Neuron (in vitro differentiated cells): ENCODE measurements around the gene CDH4.

Experiments
- H2AFZ ChIP-seq: one replicate; pipeline ENCODE4 v1.6.1; 2013; ENCODE audit warnings: low read depth, mild to moderate bottlenecking, inconsistent platforms, low read length, moderate library complexity
- H3K27me3 ChIP-seq: one replicate; pipeline ENCODE4 v1.6.1; 2013; ENCODE audit warnings: low read length; ENCODE audit not compliant: insufficient read depth
- H3K36me3 ChIP-seq: one replicate; pipeline ENCODE4 v1.6.1; 2013; ENCODE audit warnings: low read length; ENCODE audit not compliant: insufficient read depth
- H3K4me1 ChIP-seq: one replicate; pipeline ENCODE4 v1.6.1; 2013; ENCODE audit warnings: low read length; ENCODE audit not compliant: insufficient read depth
- H3K4me3 ChIP-seq: 2 replicates; pipeline ENCODE4 v1.5.1; 2013; ENCODE audit warnings: mild to moderate bottlenecking, low read length, moderate library complexity
- H3K9me3 ChIP-seq: one replicate; pipeline ENCODE4 v1.6.1; 2013; ENCODE audit warnings: low read length

Gene CDH4

DNA sequence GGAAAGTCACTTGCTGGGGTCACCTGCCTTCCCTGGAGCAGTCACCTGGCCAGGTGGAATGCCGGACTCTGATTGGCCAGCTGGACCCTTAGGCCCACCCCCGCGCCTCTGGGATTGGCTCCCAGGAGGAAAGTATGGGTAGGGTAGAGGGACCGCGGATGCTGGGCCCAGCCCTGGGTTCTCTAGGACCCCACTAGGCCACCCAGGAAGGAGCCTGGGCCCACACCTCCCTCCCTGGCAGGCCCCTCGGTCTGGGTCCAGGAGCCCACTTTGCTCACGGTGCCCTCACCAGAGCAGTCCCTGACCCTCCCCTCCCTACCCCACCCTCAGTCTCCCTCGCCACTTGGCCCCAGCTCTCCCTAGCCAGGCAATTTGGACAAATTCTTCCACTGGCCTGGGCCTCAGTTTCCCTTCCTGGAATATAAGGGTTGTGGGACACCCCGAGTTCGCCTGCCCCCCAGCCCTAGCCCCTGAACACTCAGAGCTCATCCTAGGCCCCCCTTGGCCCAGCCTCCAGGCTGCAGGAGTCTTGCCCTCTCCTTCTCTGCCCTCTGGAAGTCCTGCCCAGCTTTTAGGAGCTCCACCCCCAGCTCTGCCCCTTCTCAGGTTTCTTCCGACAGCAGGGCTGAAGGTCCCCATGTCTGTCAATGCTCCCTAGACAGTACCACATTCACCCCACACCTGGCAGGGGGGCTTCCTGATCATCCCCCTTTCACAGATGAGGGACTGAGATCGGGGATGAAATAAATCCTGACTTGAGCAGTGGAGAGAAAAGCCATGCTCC, 514.0 kb downstream of the CDH4 start:
- H2AFZ ChIP-seq, result no peak overlapping the region

GRCh38 chr20:61766921-61767610, 515.0 kb downstream of the CDH4 start:
- no peaks in the 10 kb centered on the region for H3K27me3 ChIP-seq
- no peaks in the 10 kb centered on the region for H3K4me1 ChIP-seq
- H2AFZ ChIP-seq, result no peak overlapping the region
- H3K4me3 ChIP-seq, result no peak overlapping the region
- no peaks in the 10 kb centered on the region for H3K36me3 ChIP-seq
- no peaks in the 10 kb centered on the region for H3K9me3 ChIP-seq

More for the DNA sequence above, 514.0 kb downstream of the CDH4 start:
- Histone ChIP-seq H3K4me1 (peaks cover 2% of the 10 kb centered on the region), H3K4me3 (no peak overlapping the region), H3K27me3 (no peaks in the 10 kb centered on the region), H3K9me3 (no peaks in the 10 kb centered on the region), H3K36me3 (no peaks in the 10 kb centered on the region)

- no peaks in the 10 kb centered on the region for H3K36me3 ChIP-seq
- H3K4me3 ChIP-seq, result no peak overlapping the region
- H3K9me3 ChIP-seq, result no peaks in the 10 kb centered on the region
- H3K27me3 ChIP-seq, result no peaks in the 10 kb centered on the region
- H2AFZ ChIP-seq, result no peak overlapping the region
- no peaks in the 10 kb centered on the region for H3K4me1 ChIP-seq
Observed at GRCh38 chr20:61767761-61768494, 515.9 kb downstream of the CDH4 start.

DNA sequence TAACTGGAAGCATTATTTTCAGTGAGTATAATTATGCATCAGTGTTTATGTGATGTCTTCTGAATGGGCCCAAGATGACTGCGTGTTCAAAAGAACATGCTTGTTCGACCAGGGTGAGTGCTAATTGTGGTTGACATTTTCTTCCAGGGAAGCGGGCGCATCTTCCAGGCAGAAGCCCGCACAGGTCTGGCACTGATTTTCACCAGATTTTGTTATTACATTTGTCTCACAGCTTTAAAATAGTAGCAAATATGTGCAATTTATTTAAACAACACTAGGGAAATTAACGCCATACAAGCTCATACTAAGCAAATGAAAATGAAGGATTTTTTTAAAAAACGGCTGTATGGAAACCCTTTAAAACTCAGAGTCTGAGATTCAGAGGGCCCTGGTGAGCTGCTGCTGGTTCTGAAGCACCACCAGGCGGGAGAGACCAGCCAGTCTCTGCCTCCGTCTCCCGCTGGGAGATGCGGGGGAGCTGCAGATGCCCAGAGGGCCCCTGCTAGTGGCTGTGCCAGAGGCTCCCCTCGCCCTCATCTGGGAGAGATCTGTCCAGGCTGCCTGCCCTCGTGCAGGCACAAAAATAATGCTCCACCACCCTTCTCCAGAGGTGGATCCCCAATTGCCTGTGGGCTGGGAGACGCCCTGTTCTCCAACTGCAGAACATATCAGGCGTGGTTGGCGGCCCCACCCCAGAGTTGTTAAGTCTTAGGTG, 516.7 kb downstream of the CDH4 start:
- no peaks in the 10 kb centered on the region for H3K4me1 ChIP-seq
- no peaks in the 10 kb centered on the region for H3K36me3 ChIP-seq
- no peaks in the 10 kb centered on the region for H3K9me3 ChIP-seq
- no peak overlapping the region for H2AFZ ChIP-seq
- no peak overlapping the region for H3K4me3 ChIP-seq
- no peaks in the 10 kb centered on the region for H3K27me3 ChIP-seq

GRCh38 chr20:61769286-61769832, 517.3 kb downstream of the CDH4 start:
- no peak overlapping the region for H2AFZ ChIP-seq
- no peaks in the 10 kb centered on the region for H3K36me3 ChIP-seq
- no peak overlapping the region for H3K4me3 ChIP-seq
- no peaks in the 10 kb centered on the region for H3K9me3 ChIP-seq
- H3K4me1 ChIP-seq, result no peaks in the 10 kb centered on the region
- H3K27me3 ChIP-seq, result no peaks in the 10 kb centered on the region

DNA sequence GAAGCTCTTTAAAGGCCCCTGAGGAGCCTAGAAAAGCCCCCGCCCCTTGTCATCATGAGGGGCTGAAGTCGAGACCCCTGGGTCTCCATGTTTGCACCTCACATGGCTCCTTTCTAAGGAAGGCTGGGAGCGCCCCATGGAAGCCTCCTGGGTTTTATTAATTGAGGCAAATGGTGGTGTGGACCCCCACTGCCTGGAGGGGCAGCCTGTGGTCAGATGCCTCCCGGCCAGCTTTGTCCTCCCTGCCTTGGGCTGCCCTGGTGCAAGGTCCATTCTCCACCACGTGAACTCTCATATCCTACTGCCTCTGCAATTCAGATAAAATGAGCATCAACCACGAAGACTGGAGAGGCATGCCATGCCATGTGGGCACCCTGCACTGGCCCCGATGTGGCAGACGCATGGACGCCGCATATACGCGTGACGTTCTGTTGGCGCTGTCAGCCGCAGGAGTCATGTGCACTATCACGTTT, 518.1 kb downstream of the CDH4 start:
- Histone ChIP-seq H3K4me3 (no peak overlapping the region), H2AFZ (no peak overlapping the region), H3K4me1 (no peaks in the 10 kb centered on the region), H3K9me3 (no peaks in the 10 kb centered on the region), H3K27me3 (no peaks in the 10 kb centered on the region), H3K36me3 (no peaks in the 10 kb centered on the region)

- Histone ChIP-seq H3K4me1 (no peaks in the 10 kb centered on the region), H3K9me3 (no peaks in the 10 kb centered on the region), H3K27me3 (no peaks in the 10 kb centered on the region), H2AFZ (no peak overlapping the region), H3K4me3 (no peak overlapping the region), H3K36me3 (no peaks in the 10 kb centered on the region)
Observed at GRCh38 chr20:61771805-61772350, 519.8 kb downstream of the CDH4 start.

GRCh38 chr20:61772828-61773631, 521.0 kb downstream of the CDH4 start:
- Histone ChIP-seq H2AFZ (no peak overlapping the region), H3K27me3 (no peaks in the 10 kb centered on the region), H3K9me3 (no peaks in the 10 kb centered on the region), H3K36me3 (no peaks in the 10 kb centered on the region), H3K4me3 (no peak overlapping the region), H3K4me1 (no peaks in the 10 kb centered on the region)

GRCh38 chr20:61773926-61774587, 522.0 kb downstream of the CDH4 start:
- Histone ChIP-seq H2AFZ (no peak overlapping the region), H3K36me3 (no peaks in the 10 kb centered on the region), H3K4me1 (no peaks in the 10 kb centered on the region), H3K27me3 (no peaks in the 10 kb centered on the region), H3K4me3 (no peak overlapping the region), H3K9me3 (no peaks in the 10 kb centered on the region)

- no peaks in the 10 kb centered on the region for H3K4me1 ChIP-seq
- no peak overlapping the region for H3K4me3 ChIP-seq
- no peaks in the 10 kb centered on the region for H3K27me3 ChIP-seq
- no peak overlapping the region for H2AFZ ChIP-seq
- no peaks in the 10 kb centered on the region for H3K36me3 ChIP-seq
- H3K9me3 ChIP-seq, result peaks cover 2% of the 10 kb centered on the region
Observed at GRCh38 chr20:61775423-61775822, 523.4 kb downstream of the CDH4 start.

DNA sequence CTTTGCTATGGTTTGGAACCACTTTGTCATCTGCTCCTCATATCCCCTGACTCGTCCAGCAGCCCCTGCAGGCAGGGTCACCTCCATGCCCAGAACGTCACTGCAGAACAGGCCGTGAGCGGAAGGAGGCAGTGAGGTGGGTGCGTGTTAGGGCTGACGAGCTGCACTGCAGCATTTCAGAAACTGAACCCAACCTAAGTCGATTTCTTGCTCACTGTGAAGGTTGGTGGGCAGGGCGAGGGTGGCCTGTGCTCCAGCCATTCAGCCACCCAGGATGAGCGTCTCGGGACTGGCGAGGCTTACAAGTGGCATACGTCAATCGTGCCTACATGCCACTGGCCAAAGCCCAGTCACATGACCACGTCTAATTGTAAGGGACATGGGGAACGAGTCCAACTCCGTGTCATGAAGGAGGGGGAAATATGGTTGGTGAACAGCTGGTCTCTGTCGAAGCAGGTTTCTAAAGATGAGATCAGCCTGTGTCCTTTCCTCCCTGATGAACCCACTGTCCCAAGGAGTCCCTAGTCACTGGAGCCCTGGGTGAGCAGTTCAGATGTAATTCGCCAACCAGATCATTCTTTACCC, 524.5 kb downstream of the CDH4 start:
- Histone ChIP-seq H3K36me3 (no peaks in the 10 kb centered on the region), H3K27me3 (no peaks in the 10 kb centered on the region), H3K9me3 (peaks cover 2% of the 10 kb centered on the region)

More for the DNA sequence above, 524.5 kb downstream of the CDH4 start:
- Histone ChIP-seq H3K4me1 (no peaks in the 10 kb centered on the region), H3K4me3 (no peak overlapping the region), H2AFZ (no peak overlapping the region)
